Measurements from ENCODE around the gene MEPCE.
"Not testable (repeated sequence)": the region's sequence is repeated elsewhere in the genome, so short reads cannot be mapped to it uniquely, and the experiment has no call there.

Gene MEPCE

GRCh38 chr7:100429637-100430492, at the start of gene MEPCE:
TSS of gene MEPCE (plus strand) at chr7:100429831. CDS start at chr7:100430019, 188 bp downstream.
- POLR2A ChIA-PET, result interaction anchor here (0.5 to 2.9 kb wide), 15 partner anchors 10 to 906 kb away, joined by 3 to 19 read pairs (median 4); partner anchors contain the start of genes FBXO24, LRCH4 and MOSPD3
- DNase-seq (ENCODE audit: low read depth, low spot score), result peak; percentile 69
- H3K4me3 ChIP-seq (ENCODE audit: low read depth, low read length), result peak within 1 kb of the TSS; percentile 92
- no peak for TF ChIP-seq CTCF (IDR thresholded peaks at IDR 0.05; ENCODE audit: insufficient read depth, low read length, missing control alignments)
- CTCF ChIA-PET, result interaction anchor here (0.8 to 2.8 kb wide), 3 partner anchors 22 to 263 kb away, joined by 3 to 9 read pairs (median 3); partner anchors contain the start of gene FBXO24

- CTCF ChIA-PET, result no interaction called here
- no peak overlapping the region for H3K4me3 ChIP-seq (ENCODE audit: low read depth, low read length)
- DNase-seq (ENCODE audit: low read depth, low spot score), result no peak
- POLR2A ChIA-PET, result no interaction called here
- TF ChIP-seq CTCF (IDR thresholded peaks at IDR 0.05; ENCODE audit: insufficient read depth, low read length, missing control alignments), result no peak
Observed at GRCh38 chr7:100380196-100380595, 49.4 kb upstream of the MEPCE start.

- CTCF ChIA-PET, result not testable (repeated sequence)
Observed at GRCh38 chr7:100381531-100382233, 47.9 kb upstream of the MEPCE start.

GRCh38 chr7:100382234-100382853, 47.3 kb upstream of the MEPCE start:
- POLR2A ChIA-PET; DNase-seq (ENCODE audit: low read depth, low spot score): not testable (repeated sequence)

More at GRCh38 chr7:100381531-100382233, 47.9 kb upstream of the MEPCE start:
- DNase-seq (ENCODE audit: low read depth, low spot score); H3K4me3 ChIP-seq (ENCODE audit: low read depth, low read length); POLR2A ChIA-PET: not testable (repeated sequence)

GRCh38 chr7:100384628-100385294, 44.9 kb upstream of the MEPCE start:
- ChIA-PET CTCF (interaction anchor here (1.2 to 2.2 kb wide), 2 partner anchors 8 to 22 kb away, joined by 3 to 13 read pairs; no protein-coding TSS in a partner anchor), POLR2A (no interaction called here)
- no peak for TF ChIP-seq CTCF (IDR thresholded peaks at IDR 0.05; ENCODE audit: insufficient read depth, low read length, missing control alignments)
- DNase-seq (ENCODE audit: low read depth, low spot score), result no peak
- no peak overlapping the region for H3K4me3 ChIP-seq (ENCODE audit: low read depth, low read length)

More at GRCh38 chr7:100382234-100382853, 47.3 kb upstream of the MEPCE start:
- H3K4me3 ChIP-seq (ENCODE audit: low read depth, low read length); CTCF ChIA-PET: not testable (repeated sequence)

GRCh38 chr7:100386940-100387339, 42.7 kb upstream of the MEPCE start:
- H3K4me3 ChIP-seq (ENCODE audit: low read depth, low read length), result no peak overlapping the region
- TF ChIP-seq CTCF (IDR thresholded peaks at IDR 0.05; ENCODE audit: insufficient read depth, low read length, missing control alignments), result no peak
- DNase-seq (ENCODE audit: low read depth, low spot score), result no peak
- ChIA-PET POLR2A (no interaction called here), CTCF (interaction anchor here (2.4 kb wide), 1 partner anchor 20 kb away, joined by 10 read pairs; no protein-coding TSS in a partner anchor)

Data from AG04449 (cell line).